Omental fat pad (tissue), 4 donors: ENCODE measurements around the gene SVBP. TPM values are rescaled to one million over a fixed set of nuclear protein-coding genes. Genes with fewer than 3 reads are reported as not detected.

Source experiments
- ATAC-seq: fragments of 150-250 bp; one replicate; pipeline ENCODE4 v1.9.1; 2016; ENCODE audit warnings: mild to moderate bottlenecking, moderate library complexity; ENCODE audit not compliant: low FRiP score
- DNase-seq: peaks from one replicate; pipeline ENCODE4 v3.0.0-alpha.2; 2019; ENCODE audit warnings: low spot score
- total RNA-seq, 4 donors: library from RNA; depleted of rRNA; stranded (reverse); fragments of >200 nt; gene quantifications; one replicate each; pipeline ENCODE4 v1.1.0, GENCODE V29; 2016
- TF ChIP-seq, protein P1 (sequence below), 3 donors: fragments of 450-650 bp; IDR thresholded peaks; one replicate each; pipeline ENCODE4 v1.5.1; 2016 to 2017; ENCODE audit warnings: antibody characterized with exemption in 3 of 3, mild to moderate bottlenecking in 3 of 3, moderate library complexity in 2 of 3

SVBP gene
- total RNA-seq, 4 donors from 2014 or later = 12.1 to 40.7 (median 22.5) TPM

DNA sequence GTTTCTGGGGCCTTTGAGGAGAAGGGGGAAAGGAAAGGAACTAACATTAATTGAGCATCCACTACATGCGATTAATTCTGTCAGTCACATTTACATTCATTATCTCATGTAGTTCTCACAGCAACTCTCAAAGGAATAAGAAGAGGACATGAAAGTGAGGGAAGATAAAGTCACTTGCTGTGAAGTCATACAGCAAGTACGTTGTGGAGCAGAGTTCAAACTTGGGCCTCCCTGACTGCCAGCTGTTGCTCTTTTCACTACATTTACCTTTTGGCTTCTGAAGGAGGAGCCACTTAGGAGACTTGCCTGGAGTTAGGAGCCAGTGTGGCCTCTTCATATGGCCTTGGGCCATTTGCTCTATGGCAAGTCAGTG, 35.4 kb upstream of the SVBP start:
- TF ChIP-seq, protein P1, sequence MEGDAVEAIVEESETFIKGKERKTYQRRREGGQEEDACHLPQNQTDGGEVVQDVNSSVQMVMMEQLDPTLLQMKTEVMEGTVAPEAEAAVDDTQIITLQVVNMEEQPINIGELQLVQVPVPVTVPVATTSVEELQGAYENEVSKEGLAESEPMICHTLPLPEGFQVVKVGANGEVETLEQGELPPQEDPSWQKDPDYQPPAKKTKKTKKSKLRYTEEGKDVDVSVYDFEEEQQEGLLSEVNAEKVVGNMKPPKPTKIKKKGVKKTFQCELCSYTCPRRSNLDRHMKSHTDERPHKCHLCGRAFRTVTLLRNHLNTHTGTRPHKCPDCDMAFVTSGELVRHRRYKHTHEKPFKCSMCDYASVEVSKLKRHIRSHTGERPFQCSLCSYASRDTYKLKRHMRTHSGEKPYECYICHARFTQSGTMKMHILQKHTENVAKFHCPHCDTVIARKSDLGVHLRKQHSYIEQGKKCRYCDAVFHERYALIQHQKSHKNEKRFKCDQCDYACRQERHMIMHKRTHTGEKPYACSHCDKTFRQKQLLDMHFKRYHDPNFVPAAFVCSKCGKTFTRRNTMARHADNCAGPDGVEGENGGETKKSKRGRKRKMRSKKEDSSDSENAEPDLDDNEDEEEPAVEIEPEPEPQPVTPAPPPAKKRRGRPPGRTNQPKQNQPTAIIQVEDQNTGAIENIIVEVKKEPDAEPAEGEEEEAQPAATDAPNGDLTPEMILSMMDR (IDR thresholded peaks at IDR 0.05) = no peak
- no peak for DNase-seq
- ATAC-seq = no peak

- DNase-seq (no peak), ATAC-seq (no peak)
- TF ChIP-seq, protein P1 (IDR thresholded peaks at IDR 0.05) = no peak
These were observed 34.9 kb upstream of the SVBP start for GRCh38 chr1:42851960-42852607.

- DNase-seq = no peak
- TF ChIP-seq, protein P1 (IDR thresholded peaks at IDR 0.05) = no peak
- ATAC-seq = no peak
These were observed 34.2 kb upstream of the SVBP start for GRCh38 chr1:42851420-42851819.

- TF ChIP-seq, protein P1 (IDR thresholded peaks at IDR 0.05) = no peak
- ATAC-seq (no peak), DNase-seq (no peak)
These were observed 32.7 kb upstream of the SVBP start for GRCh38 chr1:42849944-42850343.

GRCh38 chr1:42848823-42849537, 31.8 kb upstream of the SVBP start:
- TF ChIP-seq, protein P1 (IDR thresholded peaks at IDR 0.05) = no peak
- ATAC-seq (no peak), DNase-seq (no peak)

DNA sequence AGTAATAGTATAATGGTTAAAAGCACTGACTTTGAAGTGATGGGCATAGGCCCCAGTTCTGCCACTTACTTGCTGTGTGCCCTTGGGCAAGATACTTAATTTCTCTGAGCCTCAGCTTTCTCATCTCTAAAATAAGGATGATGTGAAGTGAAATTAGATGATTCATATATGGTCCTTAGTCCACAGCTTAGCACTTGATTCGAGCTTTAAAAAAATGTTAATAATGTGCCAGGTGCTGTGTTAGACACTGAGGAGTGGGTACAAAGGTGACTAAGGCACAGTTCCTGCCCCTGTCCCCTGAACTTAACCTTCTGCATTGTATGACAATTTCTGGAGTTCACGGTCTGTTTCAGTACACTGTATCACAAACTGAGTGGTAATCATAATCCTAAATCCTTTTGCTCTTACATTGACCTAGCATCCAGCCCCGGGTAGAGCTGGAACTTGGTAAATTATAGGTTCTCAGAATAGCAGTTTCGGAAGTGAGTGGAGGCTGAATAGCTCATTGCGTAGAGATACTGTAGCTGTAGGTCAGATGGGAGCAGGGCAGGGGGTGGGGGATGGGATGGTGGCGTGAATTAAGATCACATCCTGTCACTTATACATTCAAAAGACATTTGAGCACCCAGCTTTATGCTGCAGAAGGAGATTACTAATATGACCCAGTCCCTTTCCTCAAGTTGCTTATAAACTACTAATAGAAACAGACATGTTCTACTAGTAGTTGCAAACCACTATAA, 30.7 kb upstream of the SVBP start:
- DNase-seq (no peak), ATAC-seq (no peak)
- TF ChIP-seq, protein P1 (IDR thresholded peaks at IDR 0.05) = no peak
